ENCODE measurements around the gene PCSK5.
"Not testable (repeated sequence)": the region's sequence is repeated elsewhere in the genome, so short reads cannot be mapped to it uniquely, and the experiment has no call there.

The PCSK5 gene

GRCh38 chr9:75873712-75874111, 16.8 kb upstream of the PCSK5 start:
- Mint-ChIP-seq H3K4me3 (no peak overlapping the region), H3K27me3 (no peaks in the 10 kb centered on the region), H3K4me1 (peaks cover 19% of the 10 kb centered on the region), H3K27ac (no peak overlapping the region), H3K9me3 (no peaks in the 10 kb centered on the region)
- ATAC-seq (no peak), DNase-seq (no peak)

- ATAC-seq = no peak
- DNase-seq = no peak
- Mint-ChIP-seq H3K4me3 (no peak overlapping the region), H3K27me3 (no peaks in the 10 kb centered on the region), H3K27ac (no peak overlapping the region), H3K9me3 (no peaks in the 10 kb centered on the region), H3K4me1 (no peaks in the 10 kb centered on the region)
Observed at GRCh38 chr9:75876999-75877640, 13.4 kb upstream of the PCSK5 start.

GRCh38 chr9:75878488-75878860, 12.0 kb upstream of the PCSK5 start:
- no peaks in the 10 kb centered on the region for H3K9me3 Mint-ChIP-seq
- DNase-seq (no peak), ATAC-seq (no peak)
- H3K27me3 Mint-ChIP-seq = no peaks in the 10 kb centered on the region
- H3K4me1 Mint-ChIP-seq = no peaks in the 10 kb centered on the region
- H3K27ac Mint-ChIP-seq = no peak overlapping the region
- no peak overlapping the region for H3K4me3 Mint-ChIP-seq

GRCh38 chr9:75880618-75881017, 9.9 kb upstream of the PCSK5 start:
- no peak for DNase-seq
- H3K27me3 Mint-ChIP-seq = no peaks in the 10 kb centered on the region
- no peak for ATAC-seq
- no peaks in the 10 kb centered on the region for H3K4me1 Mint-ChIP-seq
- no peak overlapping the region for H3K4me3 Mint-ChIP-seq
- H3K9me3 Mint-ChIP-seq = no peaks in the 10 kb centered on the region
- no peak overlapping the region for H3K27ac Mint-ChIP-seq

GRCh38 chr9:75881761-75882160, 8.7 kb upstream of the PCSK5 start:
- Mint-ChIP-seq H3K27me3 (no peaks in the 10 kb centered on the region), H3K9me3 (no peaks in the 10 kb centered on the region), H3K4me1 (no peaks in the 10 kb centered on the region), H3K4me3 (no peak overlapping the region), H3K27ac (no peak overlapping the region)
- DNase-seq (no peak), ATAC-seq (no peak)

GRCh38 chr9:75885652-75886051, 4.8 kb upstream of the PCSK5 start:
- peaks cover 10% of the 10 kb centered on the region for H3K4me1 Mint-ChIP-seq
- H3K27ac Mint-ChIP-seq = no peak overlapping the region
- no peaks in the 10 kb centered on the region for H3K27me3 Mint-ChIP-seq
- no peak overlapping the region for H3K4me3 Mint-ChIP-seq
- no peaks in the 10 kb centered on the region for H3K9me3 Mint-ChIP-seq
- DNase-seq = no peak
- ATAC-seq = no peak

- ATAC-seq (no peak), DNase-seq (no peak)
- H3K27ac Mint-ChIP-seq = peak overlapping the region; percentile 42 to 92
- peak overlapping the region; percentile 99 for H3K4me3 Mint-ChIP-seq
- no peaks in the 10 kb centered on the region for H3K9me3 Mint-ChIP-seq
- H3K4me1 Mint-ChIP-seq = peaks cover 41% of the 10 kb centered on the region
- no peaks in the 10 kb centered on the region for H3K27me3 Mint-ChIP-seq
Observed at GRCh38 chr9:75889577-75889976, 896 bp upstream of the PCSK5 start.

- no peak for DNase-seq
- no peaks in the 10 kb centered on the region for H3K27me3 Mint-ChIP-seq
Observed at GRCh38 chr9:75889977-75890471, 449 bp upstream of the PCSK5 start.

GRCh38 chr9:75891277-75891741, 836 bp downstream of the PCSK5 start:
- Mint-ChIP-seq H3K27ac (peak overlapping the region; percentile 86 to 94), H3K27me3 (no peaks in the 10 kb centered on the region), H3K9me3 (no peaks in the 10 kb centered on the region), H3K4me3 (peak overlapping the region; percentile 99), H3K4me1 (peaks cover 57% of the 10 kb centered on the region)
- peak in 1 of 2 donors; percentile 66 for DNase-seq
- peak; percentile 61 for ATAC-seq

More at GRCh38 chr9:75889977-75890471, 449 bp upstream of the PCSK5 start:
- Mint-ChIP-seq H3K9me3 (no peaks in the 10 kb centered on the region), H3K4me3 (peak overlapping the region; percentile 99), H3K4me1 (peaks cover 44% of the 10 kb centered on the region), H3K27ac (peak overlapping the region; percentile 42 to 92)
- peak; percentile 1 for ATAC-seq

GRCh38 chr9:75891771-75892215, 1.3 kb downstream of the PCSK5 start:
- peak overlapping the region in 1 of 2 donors; percentile 86 for H3K27ac Mint-ChIP-seq
- DNase-seq (peak in 1 of 2 donors; percentile 29), ATAC-seq (no peak)
- peak overlapping the region; percentile 99 for H3K4me3 Mint-ChIP-seq
- peaks cover 58% of the 10 kb centered on the region for H3K4me1 Mint-ChIP-seq
- H3K9me3 Mint-ChIP-seq = no peaks in the 10 kb centered on the region
- H3K27me3 Mint-ChIP-seq = no peaks in the 10 kb centered on the region

- no peaks in the 10 kb centered on the region for H3K9me3 Mint-ChIP-seq
- peak overlapping the region; percentile 99 for H3K4me3 Mint-ChIP-seq
- ATAC-seq = peak; percentile 15
- peak overlapping the region; percentile 19 to 86 for H3K27ac Mint-ChIP-seq
- peaks cover 62% of the 10 kb centered on the region for H3K4me1 Mint-ChIP-seq
- DNase-seq = peak; percentile 30 to 52
- H3K27me3 Mint-ChIP-seq = no peaks in the 10 kb centered on the region
Observed at GRCh38 chr9:75892216-75892911, 1.9 kb downstream of the PCSK5 start.

GRCh38 chr9:75893106-75893505, 2.6 kb downstream of the PCSK5 start:
- Mint-ChIP-seq H3K9me3 (no peaks in the 10 kb centered on the region), H3K27me3 (no peaks in the 10 kb centered on the region), H3K4me3 (peak overlapping the region; percentile 99), H3K4me1 (peaks cover 62% of the 10 kb centered on the region), H3K27ac (no peak overlapping the region)
- DNase-seq (no peak), ATAC-seq (no peak)

- no peak for ATAC-seq
- Mint-ChIP-seq H3K4me3 (no peak overlapping the region), H3K4me1 (peaks cover 55% of the 10 kb centered on the region), H3K27ac (no peak overlapping the region), H3K9me3 (no peaks in the 10 kb centered on the region), H3K27me3 (no peaks in the 10 kb centered on the region)
- no peak for DNase-seq
Observed at GRCh38 chr9:75894566-75894965, 4.1 kb downstream of the PCSK5 start.

- ATAC-seq (no peak), DNase-seq (no peak)
- Mint-ChIP-seq H3K9me3 (no peaks in the 10 kb centered on the region), H3K4me3 (no peak overlapping the region), H3K27ac (no peak overlapping the region), H3K4me1 (peaks cover 52% of the 10 kb centered on the region), H3K27me3 (no peaks in the 10 kb centered on the region)
Observed at GRCh38 chr9:75895112-75895511, 4.6 kb downstream of the PCSK5 start.

GRCh38 chr9:75896193-75896592, 5.7 kb downstream of the PCSK5 start:
- Mint-ChIP-seq H3K27me3 (no peaks in the 10 kb centered on the region), H3K9me3 (peaks cover 4 to 7% of the 10 kb centered on the region in 2 donors), H3K4me3 (no peak overlapping the region), H3K4me1 (peaks cover 52% of the 10 kb centered on the region), H3K27ac (no peak overlapping the region)
- DNase-seq = no peak
- no peak for ATAC-seq

- peaks cover 15% of the 10 kb centered on the region for H3K4me1 Mint-ChIP-seq
- H3K27me3 Mint-ChIP-seq, DNase-seq, ATAC-seq, H3K27ac Mint-ChIP-seq, H3K9me3 Mint-ChIP-seq, H3K4me3 Mint-ChIP-seq: not testable (repeated sequence)
Observed at GRCh38 chr9:75900893-75901524, 10.5 kb downstream of the PCSK5 start.

Measured in stimulated activated naive CD8-positive, alpha-beta T cell treated with anti-CD3 and anti-CD28 coated beads, Interleukin-15, amount 100 ng/mL, for 72 hours (primary cell).